Measurements from ENCODE around the gene MIX23. TPM values are rescaled to one million over a fixed set of nuclear protein-coding genes. Genes with fewer than 3 reads are reported as not detected.
A peak's percentile ranks its signal among the peaks of the same experiment; 100 is the strongest.

MIX23 gene
- total and polyA plus RNA-seq, 2 experiments from 2014 or later, result 60.7 to 79.8 TPM

- TF ChIP-seq CTCF (IDR thresholded peaks at IDR 0.05; ENCODE audit: low read depth, low read length), result no peak
- Histone ChIP-seq H3K27me3 (no peaks in the 10 kb centered on the region), H3K4me1 (ENCODE audit: low read depth) (peaks cover 15% of the 10 kb centered on the region), H3K36me3 (peaks cover 11% of the 10 kb centered on the region), H3K4me3 (peak overlapping the region; percentile 92), H3K9me3 (ENCODE audit: low read depth) (no peaks in the 10 kb centered on the region), H3K27ac (peak overlapping the region; percentile 93)
- no peak for DNase-seq (ENCODE audit: low read depth in 1 of 2, low spot score in 1 of 2)
Observed at GRCh38 chr3:122416966-122417365, 33.9 kb upstream of the MIX23 start.

GRCh38 chr3:122415762-122416654 lies 33.0 kb upstream of the MIX23 start, which contains the start of gene WDR5B:
WDR5B (minus strand) TSS chr3:122416062; CDS start chr3:122415528, 534 bp downstream.
- peak; percentile 3 for TF ChIP-seq CTCF (IDR thresholded peaks at IDR 0.05; ENCODE audit: low read depth, low read length)
- H3K9me3 ChIP-seq (ENCODE audit: low read depth), result no peaks in the 10 kb centered on the region

GRCh38 chr3:122415104-122415744 lies 32.2 kb upstream of the MIX23 start:
- H3K9me3 ChIP-seq (ENCODE audit: low read depth), result no peaks in the 10 kb centered on the region
- TF ChIP-seq CTCF (IDR thresholded peaks at IDR 0.05; ENCODE audit: low read depth, low read length), result no peak
- peak overlapping the region; percentile 93 for H3K27ac ChIP-seq
- peak overlapping the region; percentile 92 for H3K4me3 ChIP-seq
- peak; percentile 41 to 57 for DNase-seq (ENCODE audit: low read depth in 1 of 2, low spot score in 1 of 2)
- H3K36me3 ChIP-seq, result peaks cover 20% of the 10 kb centered on the region
- no peaks in the 10 kb centered on the region for H3K27me3 ChIP-seq
- peaks cover 15% of the 10 kb centered on the region for H3K4me1 ChIP-seq (ENCODE audit: low read depth)

More at GRCh38 chr3:122415762-122416654, 33.0 kb upstream of the MIX23 start, which contains the start of gene WDR5B:
- Histone ChIP-seq H3K27me3 (no peaks in the 10 kb centered on the region), H3K4me1 (ENCODE audit: low read depth) (peaks cover 15% of the 10 kb centered on the region), H3K27ac (peak within 1 kb of the TSS; percentile 93), H3K4me3 (peak within 1 kb of the TSS; percentile 92), H3K36me3 (peaks cover 13% of the 10 kb centered on the region)
- peak; percentile 97 to 98 for DNase-seq (ENCODE audit: low read depth in 1 of 2, low spot score in 1 of 2)

DNA sequence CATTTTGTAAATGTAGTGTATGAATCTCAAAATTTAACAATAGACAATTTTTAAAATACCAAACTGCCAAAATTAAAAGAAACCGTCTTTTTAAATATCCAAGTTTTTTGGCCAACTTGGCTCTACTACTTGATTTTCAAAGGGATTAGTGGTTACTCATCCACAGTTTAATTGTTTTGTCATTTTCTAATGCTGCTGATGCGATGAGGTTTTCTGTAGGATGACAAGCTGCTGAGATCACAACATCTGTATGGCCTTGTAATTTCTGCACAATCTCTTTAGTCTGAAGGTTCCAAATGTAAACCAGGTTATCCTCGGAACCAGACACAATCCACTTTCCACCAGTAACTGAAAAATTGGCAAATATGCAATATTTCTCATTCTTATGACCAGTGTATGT lies 31.4 kb upstream of the MIX23 start:
- Histone ChIP-seq H3K36me3 (peaks cover 29% of the 10 kb centered on the region), H3K9me3 (ENCODE audit: low read depth) (no peaks in the 10 kb centered on the region), H3K4me3 (no peak overlapping the region), H3K27ac (no peak overlapping the region), H3K27me3 (no peaks in the 10 kb centered on the region), H3K4me1 (ENCODE audit: low read depth) (peaks cover 15% of the 10 kb centered on the region)
- no peak for TF ChIP-seq CTCF (IDR thresholded peaks at IDR 0.05; ENCODE audit: low read depth, low read length)
- DNase-seq (ENCODE audit: low read depth in 1 of 2, low spot score in 1 of 2), result no peak

- Histone ChIP-seq H3K9me3 (ENCODE audit: low read depth) (no peaks in the 10 kb centered on the region), H3K4me1 (ENCODE audit: low read depth) (peaks cover 9% of the 10 kb centered on the region), H3K27ac (peak overlapping the region; percentile 9), H3K27me3 (no peaks in the 10 kb centered on the region), H3K36me3 (peaks cover 65% of the 10 kb centered on the region), H3K4me3 (no peak overlapping the region)
- no peak for TF ChIP-seq CTCF (IDR thresholded peaks at IDR 0.05; ENCODE audit: low read depth, low read length)
- DNase-seq (ENCODE audit: low read depth in 1 of 2, low spot score in 1 of 2), result no peak
Observed at GRCh38 chr3:122410639-122411038, 27.6 kb upstream of the MIX23 start.
